Stimulated activated CD8-positive, alpha-beta memory T cell treated with anti-CD3 and anti-CD28 coated beads, Interleukin-7, amount 100 ng/mL, for 4 hours (primary cell): Measurements from ENCODE around the gene CSRP1.

Experiments used
- DNase-seq, 2 donors: peaks; one replicate each; pipeline ENCODE4 v3.0.0-alpha.2; 2020; ENCODE audit warnings: low read depth in 2 of 2

Gene CSRP1

GRCh38 chr1:201513498-201514243, 6.7 kb upstream of the CSRP1 start:
- DNase-seq = no peak

- no peak for DNase-seq
Measured at GRCh38 chr1:201511941-201512539, 5.1 kb upstream of the CSRP1 start.

- DNase-seq = no peak
Measured at GRCh38 chr1:201511396-201511940, 4.5 kb upstream of the CSRP1 start.

- DNase-seq = no peak
Measured at GRCh38 chr1:201510734-201511133, 3.8 kb upstream of the CSRP1 start.

- DNase-seq = no peak
Measured at GRCh38 chr1:201509601-201510374, 2.9 kb upstream of the CSRP1 start.

- DNase-seq = no peak
Measured at GRCh38 chr1:201508809-201509208, 1.9 kb upstream of the CSRP1 start.

GRCh38 chr1:201507360-201507675, 395 bp upstream of the CSRP1 start:
- DNase-seq = no peak

- DNase-seq = no peak
Measured at GRCh38 chr1:201506092-201506491, 831 bp downstream of the CSRP1 start.

GRCh38 chr1:201505503-201505890, 1.4 kb downstream of the CSRP1 start:
- no peak for DNase-seq

- DNase-seq = no peak
Measured at GRCh38 chr1:201504799-201505502, 2.0 kb downstream of the CSRP1 start.

GRCh38 chr1:201504179-201504631, 2.7 kb downstream of the CSRP1 start:
- DNase-seq = no peak

- no peak for DNase-seq
Measured at GRCh38 chr1:201503397-201504176, 3.3 kb downstream of the CSRP1 start.

- DNase-seq = no peak
Measured at GRCh38 chr1:201502511-201502857, 4.4 kb downstream of the CSRP1 start.

GRCh38 chr1:201501812-201502510, 5.0 kb downstream of the CSRP1 start:
- no peak for DNase-seq

- DNase-seq = no peak
Measured at GRCh38 chr1:201501144-201501543, 5.8 kb downstream of the CSRP1 start.

- DNase-seq = no peak
Measured at GRCh38 chr1:201500670-201501120, 6.2 kb downstream of the CSRP1 start.

- DNase-seq = no peak
Measured at GRCh38 chr1:201499795-201500669, 6.9 kb downstream of the CSRP1 start.

- no peak for DNase-seq
Measured at GRCh38 chr1:201499191-201499590, 7.7 kb downstream of the CSRP1 start.

GRCh38 chr1:201498621-201499020, 8.3 kb downstream of the CSRP1 start:
- no peak for DNase-seq
